ENCODE measurements around the gene NIT2. TPM values are rescaled to one million over a fixed set of nuclear protein-coding genes. Genes with fewer than 3 reads are reported as not detected.
"Not testable (repeated sequence)": the region's sequence is repeated elsewhere in the genome, so short reads cannot be mapped to it uniquely, and the experiment has no call there.

The NIT2 gene
- total and polyA plus RNA-seq, 3 experiments from 2014 or later: 44.1 to 83.0 (median 81.9) TPM

- Mint-ChIP-seq H3K4me3 (no peak overlapping the region), H3K4me1 (peaks cover 7 to 11% (median 7%) of the 10 kb centered on the region in 3 donors), H3K9me3 (peaks cover 0 to 3% (median 0%) of the 10 kb centered on the region in 5 donors), H3K36me3 (peaks cover 8 to 22% (median 9%) of the 10 kb centered on the region in 3 donors), H3K27ac (no peak overlapping the region), H3K27me3 (no peaks in the 10 kb centered on the region)
- DNase-seq: no peak
- H3K27ac ChIP-seq (ENCODE audit: low read depth, low read length): no peak overlapping the region
- POLR2A ChIA-PET: no interaction called here
- H3K9me3 ChIP-seq (ENCODE audit: low read length): no peaks in the 10 kb centered on the region
- no peaks in the 10 kb centered on the region for H3K4me1 ChIP-seq (ENCODE audit: insufficient read depth, low read length)
- CTCF ChIA-PET: no interaction called here
- no peak overlapping the region for H3K4me3 ChIP-seq (ENCODE audit: low read length)
- H3K36me3 ChIP-seq (ENCODE audit: insufficient read depth, low read length): no peaks in the 10 kb centered on the region
- H3K27me3 ChIP-seq (ENCODE audit: insufficient read depth, low read length, poor library complexity, severe bottlenecking): no peaks in the 10 kb centered on the region
Observed at GRCh38 chr3:100329800-100330489, 4.6 kb upstream of the NIT2 start.

GRCh38 chr3:100330651-100331050 lies 3.9 kb upstream of the NIT2 start:
- ChIA-PET POLR2A (no interaction called here), CTCF (no interaction called here)
- peaks cover 8 to 17% (median 9%) of the 10 kb centered on the region in 3 donors for H3K36me3 Mint-ChIP-seq
- peaks cover 5% of the 10 kb centered on the region for H3K4me1 ChIP-seq (ENCODE audit: insufficient read depth, low read length)
- no peak overlapping the region for H3K4me3 Mint-ChIP-seq
- no peak overlapping the region for H3K27ac Mint-ChIP-seq
- no peaks in the 10 kb centered on the region for H3K27me3 ChIP-seq (ENCODE audit: insufficient read depth, low read length, poor library complexity, severe bottlenecking)
- H3K4me1 Mint-ChIP-seq: peaks cover 14 to 18% (median 15%) of the 10 kb centered on the region in 3 donors
- no peak overlapping the region for H3K27ac ChIP-seq (ENCODE audit: low read depth, low read length)
- H3K9me3 Mint-ChIP-seq: peaks cover 0 to 3% (median 0%) of the 10 kb centered on the region in 5 donors
- no peaks in the 10 kb centered on the region for H3K27me3 Mint-ChIP-seq
- no peaks in the 10 kb centered on the region for H3K36me3 ChIP-seq (ENCODE audit: insufficient read depth, low read length)
- H3K4me3 ChIP-seq (ENCODE audit: low read length): no peak overlapping the region
- DNase-seq: no peak
- H3K9me3 ChIP-seq (ENCODE audit: low read length): no peaks in the 10 kb centered on the region

GRCh38 chr3:100331660-100332059 lies 2.9 kb upstream of the NIT2 start:
- Histone ChIP-seq H3K4me1 (ENCODE audit: insufficient read depth, low read length) (peaks cover 10% of the 10 kb centered on the region), H3K36me3 (ENCODE audit: insufficient read depth, low read length) (no peaks in the 10 kb centered on the region), H3K9me3 (ENCODE audit: low read length) (no peaks in the 10 kb centered on the region), H3K27me3 (ENCODE audit: insufficient read depth, low read length, poor library complexity, severe bottlenecking) (no peaks in the 10 kb centered on the region), H3K27ac (ENCODE audit: low read depth, low read length) (no peak overlapping the region), H3K4me3 (ENCODE audit: low read length) (no peak overlapping the region)
- POLR2A ChIA-PET: interaction anchor here (0.6 kb wide), 1 partner anchor 511 kb away, joined by 5 read pairs; no protein-coding TSS in a partner anchor
- DNase-seq: no peak
- peaks cover 0 to 3% (median 0%) of the 10 kb centered on the region in 5 donors for H3K9me3 Mint-ChIP-seq
- H3K36me3 Mint-ChIP-seq: peaks cover 4 to 12% (median 8%) of the 10 kb centered on the region in 3 donors
- H3K27ac Mint-ChIP-seq: peak overlapping the region in 4 of 8 donors; percentile 0 to 44 (median 4)
- peak overlapping the region in 2 of 7 donors; percentile 50 to 80 for H3K4me3 Mint-ChIP-seq
- CTCF ChIA-PET: interaction anchor here (0.9 kb wide), 1 partner anchor 15 kb away, joined by 3 read pairs; no protein-coding TSS in a partner anchor
- H3K4me1 Mint-ChIP-seq: peaks cover 21 to 24% (median 22%) of the 10 kb centered on the region in 3 donors
- H3K27me3 Mint-ChIP-seq: no peaks in the 10 kb centered on the region

GRCh38 chr3:100333051-100333450 lies 1.5 kb upstream of the NIT2 start:
- ChIA-PET CTCF (no interaction called here), POLR2A (interaction anchor here (0.6 kb wide), 1 partner anchor 1982 kb away, joined by 5 read pairs; no protein-coding TSS in a partner anchor)
- Mint-ChIP-seq H3K4me1 (peaks cover 21 to 29% (median 22%) of the 10 kb centered on the region in 3 donors), H3K9me3 (no peaks in the 10 kb centered on the region), H3K27ac (peak overlapping the region in 2 of 8 donors; percentile 51 to 78), H3K4me3 (peak overlapping the region in 2 of 7 donors; percentile 35 to 54), H3K27me3 (no peaks in the 10 kb centered on the region), H3K36me3 (peaks cover 0 to 2% (median 0%) of the 10 kb centered on the region in 3 donors)
- no peaks in the 10 kb centered on the region for H3K9me3 ChIP-seq (ENCODE audit: low read length)
- peaks cover 10% of the 10 kb centered on the region for H3K4me1 ChIP-seq (ENCODE audit: insufficient read depth, low read length)
- H3K27ac ChIP-seq (ENCODE audit: low read depth, low read length): no peak overlapping the region
- no peak for DNase-seq
- no peaks in the 10 kb centered on the region for H3K36me3 ChIP-seq (ENCODE audit: insufficient read depth, low read length)
- no peaks in the 10 kb centered on the region for H3K27me3 ChIP-seq (ENCODE audit: insufficient read depth, low read length, poor library complexity, severe bottlenecking)
- no peak overlapping the region for H3K4me3 ChIP-seq (ENCODE audit: low read length)

- Histone ChIP-seq H3K27me3 (ENCODE audit: insufficient read depth, low read length, poor library complexity, severe bottlenecking) (no peaks in the 10 kb centered on the region), H3K4me1 (ENCODE audit: insufficient read depth, low read length) (peaks cover 10% of the 10 kb centered on the region), H3K9me3 (ENCODE audit: low read length) (no peaks in the 10 kb centered on the region), H3K27ac (ENCODE audit: low read depth, low read length) (peak overlapping the region; percentile 71), H3K4me3 (ENCODE audit: low read length) (peak overlapping the region; percentile 89), H3K36me3 (ENCODE audit: insufficient read depth, low read length) (no peaks in the 10 kb centered on the region)
- peak overlapping the region; percentile 85 to 96 (median 92) for H3K27ac Mint-ChIP-seq
- peaks cover 23 to 32% (median 24%) of the 10 kb centered on the region in 3 donors for H3K4me1 Mint-ChIP-seq
- DNase-seq: no peak
- peaks cover 0 to 5% (median 0%) of the 10 kb centered on the region in 3 donors for H3K36me3 Mint-ChIP-seq
- CTCF ChIA-PET: interaction anchor here (0.7 to 1.1 kb wide), 3 partner anchors 13 to 74 kb away, joined by 3 read pairs; no protein-coding TSS in a partner anchor
- no peaks in the 10 kb centered on the region for H3K9me3 Mint-ChIP-seq
- H3K4me3 Mint-ChIP-seq: peak overlapping the region; percentile 87 to 93 (median 89)
- POLR2A ChIA-PET: interaction anchor here (0.6 to 1.4 kb wide), 6 partner anchors 10 to 1983 kb away, joined by 3 to 6 read pairs (median 4); partner anchors contain the start of genes NFKBIZ and TBC1D23
- H3K27me3 Mint-ChIP-seq: no peaks in the 10 kb centered on the region
Observed at GRCh38 chr3:100333970-100334487, 528 bp upstream of the NIT2 start.

GRCh38 chr3:100335434-100335833 lies 877 bp downstream of the NIT2 start:
- peak overlapping the region; percentile 59 for H3K4me3 ChIP-seq (ENCODE audit: low read length)
- no peaks in the 10 kb centered on the region for H3K36me3 ChIP-seq (ENCODE audit: insufficient read depth, low read length)
- peak overlapping the region; percentile 71 for H3K27ac ChIP-seq (ENCODE audit: low read depth, low read length)
- Mint-ChIP-seq H3K36me3 (peaks cover 0 to 17% (median under 1%) of the 10 kb centered on the region in 3 donors), H3K27me3 (no peaks in the 10 kb centered on the region), H3K4me3 (peak overlapping the region; percentile 86 to 95 (median 91)), H3K9me3 (no peaks in the 10 kb centered on the region), H3K27ac (peak overlapping the region; percentile 76 to 97 (median 93)), H3K4me1 (peaks cover 23 to 33% (median 26%) of the 10 kb centered on the region in 3 donors)
- peaks cover 10% of the 10 kb centered on the region for H3K4me1 ChIP-seq (ENCODE audit: insufficient read depth, low read length)
- ChIA-PET POLR2A (interaction anchor here (1.0 kb wide), 1 partner anchor 518 kb away, joined by 3 read pairs; the partner anchor contains the start of gene CMSS1), CTCF (interaction anchor here (0.9 to 1.0 kb wide), 2 partner anchors 14 to 18 kb away, joined by 3 read pairs; no protein-coding TSS in a partner anchor)
- H3K9me3 ChIP-seq (ENCODE audit: low read length): no peaks in the 10 kb centered on the region
- peak in 2 of 5 donors; percentile 8 to 50 for DNase-seq
- no peaks in the 10 kb centered on the region for H3K27me3 ChIP-seq (ENCODE audit: insufficient read depth, low read length, poor library complexity, severe bottlenecking)

DNA sequence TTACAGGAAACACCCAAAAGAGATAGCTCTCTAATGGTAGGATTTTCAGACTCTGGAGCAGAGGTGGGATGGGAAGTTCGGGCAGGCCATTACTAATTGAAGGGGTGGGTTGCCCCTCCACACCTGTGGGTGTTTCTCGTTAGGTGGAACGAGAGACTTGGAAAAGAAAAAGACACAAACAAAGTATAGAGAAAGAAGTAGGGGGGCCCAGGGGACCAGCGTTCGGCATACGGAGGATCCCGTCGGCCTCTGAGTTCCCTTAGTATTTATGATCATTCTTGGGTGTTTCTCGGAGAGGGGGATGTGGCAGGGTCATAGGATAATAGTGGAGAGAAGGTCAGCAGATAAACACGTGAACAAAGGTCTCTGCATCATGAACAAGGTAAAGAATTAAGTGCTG lies 1.7 kb downstream of the NIT2 start:
- H3K27me3 Mint-ChIP-seq; POLR2A ChIA-PET; H3K9me3 Mint-ChIP-seq; H3K27me3 ChIP-seq (ENCODE audit: insufficient read depth, low read length, poor library complexity, severe bottlenecking); H3K4me3 ChIP-seq (ENCODE audit: low read length); H3K9me3 ChIP-seq (ENCODE audit: low read length); H3K36me3 ChIP-seq (ENCODE audit: insufficient read depth, low read length); H3K27ac ChIP-seq (ENCODE audit: low read depth, low read length); DNase-seq: not testable (repeated sequence)
- H3K4me1 ChIP-seq (ENCODE audit: insufficient read depth, low read length): peaks cover 10% of the 10 kb centered on the region
- H3K27ac Mint-ChIP-seq: peak overlapping the region in 7 of 8 donors; percentile 43 to 96 (median 84)
- peaks cover 0 to 25% (median 7%) of the 10 kb centered on the region in 3 donors for H3K36me3 Mint-ChIP-seq
- H3K4me1 Mint-ChIP-seq: peaks cover 24 to 33% (median 26%) of the 10 kb centered on the region in 3 donors
- peak overlapping the region; percentile 30 to 95 (median 91) for H3K4me3 Mint-ChIP-seq
- CTCF ChIA-PET: interaction anchor here (0.9 kb wide), 1 partner anchor 19 kb away, joined by 3 read pairs; no protein-coding TSS in a partner anchor

All from CD8-positive, alpha-beta memory T cell (primary cell).